ENCODE measurements around the gene EFL1.

DNA sequence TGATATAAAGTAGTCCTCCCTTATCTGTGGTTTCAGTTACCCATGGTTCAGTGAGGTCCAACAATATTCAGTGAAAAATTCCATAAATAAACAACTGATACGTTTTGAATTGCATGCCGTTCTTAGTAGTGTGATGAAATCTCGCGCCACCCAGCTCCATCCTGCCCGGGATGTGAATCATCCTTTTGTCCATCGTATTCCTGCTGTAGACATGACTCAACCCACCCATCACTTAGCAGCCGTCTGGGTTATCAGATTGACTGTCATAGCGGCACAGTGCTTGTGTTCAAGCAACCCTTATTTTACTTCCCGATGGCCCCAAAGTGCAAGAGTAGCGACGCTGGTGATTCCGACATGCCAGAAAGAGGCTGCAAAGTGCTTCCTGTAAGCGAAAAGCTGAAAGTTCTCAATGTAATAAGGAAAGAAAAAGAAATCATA is 168.7 kb downstream of the EFL1 start:
- TF ChIP-seq POLR2A (IDR thresholded peaks at IDR 0.05; ENCODE audit: low read length) (no peak), GATA1 (IDR thresholded peaks at IDR 0.05; ENCODE audit: low read depth, low read length) (no peak)

Measured in erythroblast (primary cell).